ENCODE results near the gene GPR25.

GPR25 gene

DNA sequence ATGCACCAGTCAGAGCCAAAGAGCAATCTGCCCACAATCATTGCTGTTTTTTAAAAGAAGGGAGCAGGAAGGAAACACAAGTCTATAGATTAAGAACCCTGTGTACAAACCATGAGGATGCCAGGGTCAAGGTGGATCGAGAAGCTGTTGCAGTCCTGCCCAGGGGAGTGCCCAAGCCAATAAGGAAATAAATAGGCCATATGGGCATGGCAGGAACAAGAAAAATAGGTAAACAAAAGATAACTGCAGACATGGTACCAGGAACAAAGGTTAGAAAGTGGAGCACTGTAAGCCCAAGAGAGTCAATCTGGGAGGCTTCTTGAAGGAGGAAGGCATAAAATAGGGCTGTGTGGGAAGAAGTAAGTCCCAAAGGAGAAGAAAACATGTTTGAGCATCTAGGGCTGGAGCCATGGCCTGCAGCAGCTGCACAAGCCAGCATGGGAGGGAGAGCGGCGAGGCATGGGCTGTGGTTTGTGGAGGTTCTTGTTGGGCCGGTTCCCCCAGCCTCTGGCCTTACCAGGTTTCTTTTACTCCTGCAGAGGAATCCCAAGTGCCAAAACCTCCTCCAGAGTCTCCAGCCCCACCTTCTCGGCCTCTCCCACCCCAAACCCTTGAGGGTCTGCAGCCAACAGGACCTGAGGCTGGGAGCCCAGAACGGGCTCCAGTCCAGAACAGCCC, 35.5 kb downstream of the GPR25 start:
- Histone ChIP-seq H3K27ac (ENCODE audit: low read length) (no peak overlapping the region), H4K20me1 (ENCODE audit: insufficient read depth, low read length) (no peaks in the 10 kb centered on the region), H3K27me3 (replicated peaks; ENCODE audit: insufficient read depth, low read length) (no peaks in the 10 kb centered on the region), H3K9me2 (replicated peaks; ENCODE audit: insufficient read depth, low read length) (no peaks in the 10 kb centered on the region), H3K4me3 (ENCODE audit: low read length) (no peak overlapping the region), H3K9me3 (replicated peaks; ENCODE audit: insufficient read depth, low read length) (no peaks in the 10 kb centered on the region), H3K9ac (ENCODE audit: low read length) (no peak overlapping the region), H3K4me1 (ENCODE audit: low read length) (no peaks in the 10 kb centered on the region), H3K4me2 (ENCODE audit: low read depth, low read length) (no peak overlapping the region), H3F3A (ENCODE audit: insufficient read depth, low read length) (no peaks in the 10 kb centered on the region), H3K79me2 (ENCODE audit: low read length) (no peaks in the 10 kb centered on the region), H3K36me3 (replicated peaks; ENCODE audit: insufficient read depth, low read length) (no peaks in the 10 kb centered on the region; the same call in 1 of the 2 replicates), H2AFZ (ENCODE audit: low read length) (no peak overlapping the region)
- TF ChIP-seq, protein P1, sequence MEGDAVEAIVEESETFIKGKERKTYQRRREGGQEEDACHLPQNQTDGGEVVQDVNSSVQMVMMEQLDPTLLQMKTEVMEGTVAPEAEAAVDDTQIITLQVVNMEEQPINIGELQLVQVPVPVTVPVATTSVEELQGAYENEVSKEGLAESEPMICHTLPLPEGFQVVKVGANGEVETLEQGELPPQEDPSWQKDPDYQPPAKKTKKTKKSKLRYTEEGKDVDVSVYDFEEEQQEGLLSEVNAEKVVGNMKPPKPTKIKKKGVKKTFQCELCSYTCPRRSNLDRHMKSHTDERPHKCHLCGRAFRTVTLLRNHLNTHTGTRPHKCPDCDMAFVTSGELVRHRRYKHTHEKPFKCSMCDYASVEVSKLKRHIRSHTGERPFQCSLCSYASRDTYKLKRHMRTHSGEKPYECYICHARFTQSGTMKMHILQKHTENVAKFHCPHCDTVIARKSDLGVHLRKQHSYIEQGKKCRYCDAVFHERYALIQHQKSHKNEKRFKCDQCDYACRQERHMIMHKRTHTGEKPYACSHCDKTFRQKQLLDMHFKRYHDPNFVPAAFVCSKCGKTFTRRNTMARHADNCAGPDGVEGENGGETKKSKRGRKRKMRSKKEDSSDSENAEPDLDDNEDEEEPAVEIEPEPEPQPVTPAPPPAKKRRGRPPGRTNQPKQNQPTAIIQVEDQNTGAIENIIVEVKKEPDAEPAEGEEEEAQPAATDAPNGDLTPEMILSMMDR (IDR thresholded peaks at IDR 0.05; ENCODE audit: low read length), result no peak
- TF ChIP-seq EZH2phosphoT487 (IDR thresholded peaks at IDR 0.05; ENCODE audit: low read length) (no peak), EZH2 (optimal IDR thresholded peaks at IDR 0.05; ENCODE audit: low read depth, low read length) (no peak)
- DNase-seq, result no peak

DNA sequence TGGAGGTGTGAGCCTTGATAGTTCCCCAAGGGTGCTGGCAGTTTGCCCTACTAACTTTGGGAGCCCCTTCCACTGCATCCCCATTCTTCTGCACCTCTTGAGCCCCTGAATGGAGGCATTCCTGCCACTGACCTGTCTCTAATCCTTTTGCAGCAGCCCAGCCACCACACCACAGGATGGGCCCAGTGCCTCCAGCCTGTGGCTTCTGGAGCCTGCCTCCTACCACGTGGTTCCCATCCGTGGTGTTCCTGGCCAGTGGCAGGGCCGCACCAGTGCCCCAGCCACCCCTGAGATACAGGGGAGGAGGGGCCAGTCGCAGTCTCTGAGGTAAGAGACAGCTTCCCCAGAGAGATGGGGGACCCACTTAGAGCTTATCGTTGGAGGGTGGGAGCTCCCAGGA, 36.3 kb downstream of the GPR25 start:
- Histone ChIP-seq H3K4me2 (ENCODE audit: low read depth, low read length) (no peak overlapping the region), H2AFZ (ENCODE audit: low read length) (no peak overlapping the region)

DNA sequence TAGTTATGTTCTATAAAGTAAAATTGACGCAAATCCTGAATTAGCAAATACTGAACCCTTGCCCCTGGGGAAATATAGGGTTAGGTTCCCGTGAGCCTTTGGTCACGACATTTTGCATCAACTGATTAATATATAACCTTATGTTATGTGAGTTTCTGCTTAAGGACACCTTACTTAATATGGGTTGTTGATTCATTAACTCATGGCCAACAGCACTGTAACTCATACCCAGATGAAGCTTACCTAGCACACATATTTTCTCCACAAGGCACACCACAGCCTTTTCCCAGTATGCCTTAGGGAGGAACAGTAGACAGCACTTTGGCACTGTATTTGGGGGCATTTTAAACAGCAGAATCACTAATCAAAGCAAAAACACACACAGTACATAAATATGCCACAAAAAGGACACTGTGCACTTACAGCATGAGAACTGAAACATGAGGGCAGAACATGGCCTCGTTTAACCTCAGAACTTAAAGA, 37.0 kb downstream of the GPR25 start:
- Histone ChIP-seq H4K20me1 (ENCODE audit: insufficient read depth, low read length) (no peaks in the 10 kb centered on the region), H3K9me2 (replicated peaks; ENCODE audit: insufficient read depth, low read length) (no peaks in the 10 kb centered on the region), H3K4me1 (ENCODE audit: low read length) (no peaks in the 10 kb centered on the region), H3K27me3 (replicated peaks; ENCODE audit: insufficient read depth, low read length) (no peaks in the 10 kb centered on the region), H3K4me2 (ENCODE audit: low read depth, low read length) (no peak overlapping the region), H3F3A (ENCODE audit: insufficient read depth, low read length) (no peaks in the 10 kb centered on the region), H3K36me3 (replicated peaks; ENCODE audit: insufficient read depth, low read length) (no peaks in the 10 kb centered on the region; the same call in 1 of the 2 replicates), H3K9me3 (replicated peaks; ENCODE audit: insufficient read depth, low read length) (no peaks in the 10 kb centered on the region), H2AFZ (ENCODE audit: low read length) (no peak overlapping the region), H3K4me3 (ENCODE audit: low read length) (no peak overlapping the region), H3K9ac (ENCODE audit: low read length) (no peak overlapping the region), H3K27ac (ENCODE audit: low read length) (no peak overlapping the region), H3K79me2 (ENCODE audit: low read length) (no peaks in the 10 kb centered on the region)
- no peak for DNase-seq
- TF ChIP-seq, protein P1 (IDR thresholded peaks at IDR 0.05; ENCODE audit: low read length), result no peak
- TF ChIP-seq EZH2phosphoT487 (IDR thresholded peaks at IDR 0.05; ENCODE audit: low read length) (no peak), EZH2 (optimal IDR thresholded peaks at IDR 0.05; ENCODE audit: low read depth, low read length) (no peak)

More for the DNA sequence above, 36.3 kb downstream of the GPR25 start:
- H3K9ac ChIP-seq (ENCODE audit: low read length), result no peak overlapping the region
- no peaks in the 10 kb centered on the region for H3K9me2 ChIP-seq (replicated peaks; ENCODE audit: insufficient read depth, low read length)
- no peaks in the 10 kb centered on the region for H3K27me3 ChIP-seq (replicated peaks; ENCODE audit: insufficient read depth, low read length)
- no peak overlapping the region for H3K27ac ChIP-seq (ENCODE audit: low read length)
- no peaks in the 10 kb centered on the region for H3F3A ChIP-seq (ENCODE audit: insufficient read depth, low read length)
- no peaks in the 10 kb centered on the region for H3K79me2 ChIP-seq (ENCODE audit: low read length)
- DNase-seq, result no peak
- TF ChIP-seq EZH2phosphoT487 (IDR thresholded peaks at IDR 0.05; ENCODE audit: low read length) (no peak), EZH2 (optimal IDR thresholded peaks at IDR 0.05; ENCODE audit: low read depth, low read length) (no peak)
- TF ChIP-seq, protein P1 (IDR thresholded peaks at IDR 0.05; ENCODE audit: low read length), result no peak
- no peaks in the 10 kb centered on the region for H4K20me1 ChIP-seq (ENCODE audit: insufficient read depth, low read length)
- H3K4me1 ChIP-seq (ENCODE audit: low read length), result no peaks in the 10 kb centered on the region
- no peaks in the 10 kb centered on the region; the same call in 1 of the 2 replicates for H3K36me3 ChIP-seq (replicated peaks; ENCODE audit: insufficient read depth, low read length)
- H3K9me3 ChIP-seq (replicated peaks; ENCODE audit: insufficient read depth, low read length), result no peaks in the 10 kb centered on the region
- no peak overlapping the region for H3K4me3 ChIP-seq (ENCODE audit: low read length)
